H1 (cell line): ENCODE data around the gene STXBP6. TPM values are rescaled to one million over a fixed set of nuclear protein-coding genes. Genes with fewer than 3 reads are reported as not detected.

Experiments used
- CTCF ChIA-PET: fragments of 300-600 bp; sonication (Branson Sonifier 250); formaldehyde crosslinking; loops from one replicate; lab custom pipeline; 2021; ENCODE audit not compliant: partially characterized antibody; lab: Charles Lee
- POLR2A ChIA-PET: fragments of 300-600 bp; sonication (Branson Sonifier 250); formaldehyde crosslinking; loops from one replicate; lab custom pipeline; 2021; ENCODE audit warnings: inconsistent platforms; ENCODE audit not compliant: partially characterized antibody; lab: Charles Lee
- DNase-seq, 2 experiments: peaks; one replicate each; pipeline versions ENCODE4 v3.0.0 to v3.0.0-alpha.2; 2010 to 2022; ENCODE audit warnings: low spot score in 2 of 2, low read depth in 1 of 2, mixed read lengths in 1 of 2
- FAIRE-seq: peaks from 2 replicates; lab custom pipeline; 2011; peaks lifted over from hg19 to GRCh38; lab: Jason Lieb, UNC
- H2AFZ ChIP-seq: 2 replicates; pipeline ENCODE4 v1.8.1; 2012; ENCODE audit warnings: low read length, inconsistent platforms
- H2AK5ac ChIP-seq: 2 replicates; pipeline ENCODE4 v1.6.1; 2013; ENCODE audit warnings: low read depth, low read length
- H2BK120ac ChIP-seq: replicated peaks from 2 replicates; pipeline ENCODE3; 2013; ENCODE audit warnings: low read depth, low read length, inconsistent platforms
- H2BK12ac ChIP-seq: 2 replicates; pipeline ENCODE4 v1.6.1; 2013; ENCODE audit warnings: low read depth, low read length
- H2BK15ac ChIP-seq: 2 replicates; pipeline ENCODE4 v1.6.1; 2013; ENCODE audit warnings: low read length
- H2BK20ac ChIP-seq: 2 replicates; pipeline ENCODE4 v1.6.1; 2013; ENCODE audit warnings: low read length
- H2BK5ac ChIP-seq: 2 replicates; pipeline ENCODE4 v1.6.1; 2013; ENCODE audit warnings: low read depth, low read length
- H3K14ac ChIP-seq: 2 replicates; pipeline ENCODE4 v1.6.1; 2013; ENCODE audit warnings: inconsistent platforms; ENCODE audit not compliant: insufficient read length
- H3K18ac ChIP-seq: 2 replicates; pipeline ENCODE4 v1.6.1; 2013; ENCODE audit warnings: low read length; ENCODE audit errors: extremely low read depth
- H3K23ac ChIP-seq: 2 replicates; pipeline ENCODE4 v1.6.1; 2013; ENCODE audit warnings: inconsistent platforms; ENCODE audit not compliant: insufficient read length
- H3K23me2 ChIP-seq: 2 replicates; pipeline ENCODE4 v1.6.1; 2013; ENCODE audit warnings: low read depth, low read length
- H3K27ac ChIP-seq: 2 replicates; pipeline ENCODE4 v1.6.1; 2011; ENCODE audit warnings: low read depth, low read length, inconsistent platforms
- H3K27me3 ChIP-seq, 4 experiments: replicated peaks in 1 of 4; 1 replicate in 1 of 4; 2 replicates in 3 of 4; pipeline versions ENCODE4 v1.6.1 to v1.8.1; 2011 to 2013; ENCODE audit warnings: low read length in 3 of 4, mild to moderate bottlenecking in 3 of 4, inconsistent platforms in 2 of 4, mixed read lengths in 2 of 4, moderate library complexity in 1 of 4; ENCODE audit not compliant: control insufficient read depth in 3 of 4, insufficient read depth in 3 of 4; ENCODE audit errors: extremely low read depth in 1 of 4
- H3K36me3 ChIP-seq, 4 experiments: 2 replicates each; pipeline versions ENCODE4 v1.6.1 to v1.8.1; 2011 to 2013; ENCODE audit warnings: mild to moderate bottlenecking in 4 of 4, low read length in 3 of 4, moderate library complexity in 2 of 4, control low read depth in 1 of 4, inconsistent platforms in 1 of 4; ENCODE audit not compliant: insufficient read depth in 4 of 4, control insufficient read depth in 2 of 4
- H3K4ac ChIP-seq: replicated peaks from 2 replicates; pipeline ENCODE3; 2013; ENCODE audit warnings: low read length, low read depth, mixed read lengths, inconsistent platforms; ENCODE audit not compliant: insufficient read length
- H3K4me1 ChIP-seq, 4 experiments: replicated peaks in 1 of 4; 1 replicate in 1 of 4; 2 replicates in 3 of 4; pipeline versions ENCODE4 v1.6.1 to v1.8.1; 2011 to 2013; ENCODE audit warnings: low read length in 3 of 4, inconsistent platforms in 2 of 4, mixed read lengths in 1 of 4; ENCODE audit not compliant: insufficient read depth in 4 of 4, control insufficient read depth in 3 of 4
- H3K4me2 ChIP-seq, 2 experiments: 2 replicates each; pipeline versions ENCODE4 v1.6.1 to v1.8.1; 2011 to 2013; ENCODE audit warnings: low read depth in 2 of 2, low read length in 2 of 2, control low read depth in 1 of 2, inconsistent platforms in 1 of 2, mild to moderate bottlenecking in 1 of 2; ENCODE audit not compliant: insufficient read depth in 1 of 2
- H3K4me3 ChIP-seq, 4 experiments: fragments of 200-600, 300-600 bp in 1 of 4; sonication (generic), shearing (Covaris generic), sonication (Bioruptor Twin) in 1 of 4; 2 replicates each; pipeline versions ENCODE4 v1.5.1 to v1.8.1; 2011 to 2016; ENCODE audit warnings: low read length in 4 of 4, low read depth in 3 of 4, control low read depth in 2 of 4, inconsistent platforms in 2 of 4, mild to moderate bottlenecking in 2 of 4, mixed read lengths in 1 of 4, moderate library complexity in 1 of 4; ENCODE audit not compliant: insufficient read depth in 2 of 4; ENCODE audit errors: extremely low read depth in 1 of 4
- H3K56ac ChIP-seq: replicated peaks from 2 replicates; pipeline ENCODE3; 2013; ENCODE audit warnings: low read depth, mild to moderate bottlenecking, mixed read lengths, low read length, inconsistent platforms; ENCODE audit not compliant: insufficient read length
- H3K79me1 ChIP-seq: 2 replicates; pipeline ENCODE4 v1.6.1; 2013; ENCODE audit warnings: low read depth, low read length, control low read depth
- H3K79me2 ChIP-seq, 2 experiments: 2 replicates each; pipeline versions ENCODE4 v1.6.1 to v1.8.1; 2012 to 2013; ENCODE audit warnings: low read length in 2 of 2, mild to moderate bottlenecking in 2 of 2, inconsistent platforms in 1 of 2; ENCODE audit not compliant: insufficient read depth in 2 of 2, control insufficient read depth in 1 of 2
- H3K9ac ChIP-seq, 4 experiments: replicated peaks in 1 of 4; 1 replicate in 1 of 4; 2 replicates in 3 of 4; pipeline versions ENCODE4 v1.6.1 to v1.8.1; 2011 to 2013; ENCODE audit warnings: low read depth in 3 of 4, low read length in 3 of 4, control low read depth in 2 of 4, mild to moderate bottlenecking in 2 of 4, moderate library complexity in 2 of 4, inconsistent platforms in 1 of 4; ENCODE audit errors: extremely low read depth in 1 of 4
- H3K9me3 ChIP-seq, 2 experiments: 2 replicates each; pipeline versions ENCODE4 v1.6.1 to v1.8.1; 2012 to 2013; ENCODE audit warnings: mild to moderate bottlenecking in 2 of 2, moderate library complexity in 2 of 2, control low read depth in 1 of 2, inconsistent platforms in 1 of 2, low read depth in 1 of 2, low read length in 1 of 2, mixed read lengths in 1 of 2; ENCODE audit not compliant: insufficient read depth in 2 of 2
- H4K20me1 ChIP-seq, 2 experiments: replicated peaks in 1 of 2; 2 replicates each; pipeline versions ENCODE3 to v1.8.1; 2011 to 2013; ENCODE audit warnings: inconsistent platforms in 2 of 2, low read length in 2 of 2, mild to moderate bottlenecking in 1 of 2; ENCODE audit not compliant: insufficient read depth in 2 of 2, control insufficient read depth in 1 of 2
- H4K5ac ChIP-seq: 2 replicates; pipeline ENCODE4 v1.6.1; 2013; ENCODE audit warnings: low read length, low read depth, mixed read lengths, inconsistent platforms; ENCODE audit not compliant: insufficient read length
- H4K8ac ChIP-seq: 2 replicates; pipeline ENCODE4 v1.8.0; 2013; ENCODE audit warnings: mild to moderate bottlenecking, moderate library complexity, low read length, inconsistent platforms; ENCODE audit not compliant: insufficient read depth; ENCODE audit errors: extremely low read depth
- H4K91ac ChIP-seq: replicated peaks from 2 replicates; pipeline ENCODE3; 2013; ENCODE audit warnings: low read length, mixed read lengths, inconsistent platforms; ENCODE audit not compliant: insufficient read length
- KDM5A ChIP-seq: fragments of 200-600 bp; IDR thresholded peaks from 2 replicates; pipeline ENCODE4 v1.7.1; 2012; ENCODE audit warnings: mild to moderate bottlenecking, low read length, inconsistent platforms, mixed read lengths
- POLR2AphosphoS5 ChIP-seq: IDR thresholded peaks from 2 replicates; pipeline ENCODE4 v1.6.1; 2011; ENCODE audit warnings: low read depth, low read length
- RAD21 ChIP-seq, 2 experiments: IDR thresholded peaks in 1 of 2; conservative IDR thresholded peaks in 1 of 2; 2 replicates each; pipeline ENCODE4 v1.6.1; 2011; ENCODE audit warnings: low read depth in 2 of 2, low read length in 2 of 2, improper control_type of control experiment in 1 of 2, inconsistent platforms in 1 of 2, mild to moderate bottlenecking in 1 of 2, moderate library complexity in 1 of 2
- SP2 ChIP-seq: IDR thresholded peaks from 2 replicates; pipeline ENCODE4 v1.6.1; 2012; ENCODE audit warnings: mild to moderate bottlenecking, low read length, inconsistent platforms
- SP4 ChIP-seq: IDR thresholded peaks from 2 replicates; pipeline ENCODE4 v1.6.1; 2012; ENCODE audit warnings: low read length, inconsistent platforms
- TAF7 ChIP-seq: optimal IDR thresholded peaks from 2 replicates; pipeline ENCODE3; 2011; ENCODE audit warnings: low read depth, mild to moderate bottlenecking, inconsistent platforms, low read length, moderate library complexity, borderline replicate concordance
- YY1 ChIP-seq: IDR thresholded peaks from 2 replicates; pipeline ENCODE4 v1.6.1; 2011; ENCODE audit warnings: low read depth, mild to moderate bottlenecking, low read length
- WGBS, 2 experiments: shearing (Covaris generic) in 1 of 2; methylation state at CpG; one replicate each; pipeline versions ENCODE4 v1.1.6 to v1.1.7; 2013 to 2015; ENCODE audit warnings: low lambda C conversion rate in 2 of 2, mixed read lengths in 2 of 2, inconsistent platforms in 1 of 2, low coverage in 1 of 2, missing lambda C conversion rate in 1 of 2; ENCODE audit not compliant: insufficient replicate concordance in 2 of 2, insufficient coverage in 1 of 2, insufficient read length in 1 of 2; ENCODE audit errors: extremely low coverage in 1 of 2, missing lambda C conversion rate in 1 of 2; 5-methylcytosine and 5-hydroxymethylcytosine counted together
- polyA plus RNA-seq, 7 experiments: library from polyadenylated mRNA; depleted of rRNA in 3 of 7; stranded (reverse) in 5 of 7; unstranded in 2 of 7; fragments of >200 nt in 5 of 7; fragments of 200-250 nt in 2 of 7; gene quantifications; 1 replicate in 5 of 7; 2 replicates in 1 of 7; 4 replicates in 1 of 7; pipeline versions ENCODE4 v1.2.1 to v1.2.3, GENCODE V29; 2011 to 2013; ENCODE audit warnings: missing spikeins in 2 of 7, mixed read lengths in 2 of 7
- total RNA-seq: library from RNA; stranded (reverse); fragmentation: NEBNext Ultra II Directional; extraction: Animal tissue kit (Norgen Biotek cat#: 25700); gene quantifications from 2 replicates; pipeline ENCODE4 v1.2.1, GENCODE V29; 2021

Gene STXBP6
- total and polyA plus RNA-seq, 2 of the 8 experiments (the other 6 are each of a cell fraction or from before 2014, with no cell fraction given), result 9.4 to 18.1 TPM

- no peak overlapping the region for H2BK5ac ChIP-seq
These were observed 169.3 kb downstream of the STXBP6 start for GRCh38 chr14:24880689-24881088.

More at GRCh38 chr14:24880689-24881088, 169.3 kb downstream of the STXBP6 start:
- Histone ChIP-seq H3K9me3 (no peaks in the 10 kb centered on the region), H2BK20ac (no peak overlapping the region), H3K18ac (no peak overlapping the region), H2BK15ac (no peak overlapping the region), H3K9ac (no peak overlapping the region), H3K4me3 (no peak overlapping the region), H2BK12ac (no peak overlapping the region), H3K4ac (no peak overlapping the region), H3K14ac (no peak overlapping the region), H3K4me1 (no peaks in the 10 kb centered on the region), H3K23me2 (no peaks in the 10 kb centered on the region), H3K23ac (no peak overlapping the region), H3K4me2 (no peak overlapping the region), H4K8ac (no peak overlapping the region), H2AK5ac (no peak overlapping the region), H3K79me1 (no peaks in the 10 kb centered on the region), H4K20me1 (no peaks in the 10 kb centered on the region), H2AFZ (no peak overlapping the region), H3K36me3 (no peaks in the 10 kb centered on the region), H3K79me2 (no peaks in the 10 kb centered on the region), H4K5ac (no peak overlapping the region), H3K56ac (no peak overlapping the region), H2BK120ac (no peak overlapping the region), H4K91ac (no peak overlapping the region), H3K27ac (no peak overlapping the region), H3K27me3 (no peaks in the 10 kb centered on the region)
- DNase-seq (no peak), FAIRE-seq (no peak)
- CTCF ChIA-PET, result interaction anchor here (2.0 kb wide), 1 partner anchor 74 kb away, joined by 5 read pairs; no protein-coding TSS in a partner anchor
- WGBS, 2 experiments, result 85% methylated on average over 4 of the region's 4 CpGs; no CpG with 5 or more reads in 1 of the 2 experiments
- TF ChIP-seq SP2 (no peak), KDM5A (no peak), SP4 (no peak), RAD21 (IDR thresholded peaks at IDR 0.05 in 1 of 2, conservative IDR thresholded peaks at IDR 0.05 in 1 of 2; ENCODE audit: low read depth in 2 of 2, low read length in 2 of 2) (no peak), POLR2AphosphoS5 (no peak), TAF7 (no peak), YY1 (no peak)
- POLR2A ChIA-PET, result no interaction called here
